Stomach (tissue), 9 donors: ENCODE measurements around the gene IFT27. TPM values are rescaled to one million over a fixed set of nuclear protein-coding genes. Genes with fewer than 3 reads are reported as not detected.

ENCODE experiments used
- DNase-seq, 2 donors: peaks; one replicate each; pipeline versions ENCODE4 v3.0.0 to v3.0.0-alpha.2; 2013 to 2019
- H3K27ac ChIP-seq, 5 donors: fragments of 200-600 bp in 4 of 5; sonication (generic) in 4 of 5; one replicate each; pipeline ENCODE4 v1.5.1; 2013 to 2019; ENCODE audit warnings: mild to moderate bottlenecking in 1 of 5, moderate library complexity in 1 of 5
- H3K27me3 ChIP-seq, 3 donors: fragments of 200-600 bp; sonication (generic); one replicate each; pipeline ENCODE4 v1.5.1; 2017 to 2019; ENCODE audit warnings: mixed run types in 1 of 3
- H3K36me3 ChIP-seq, 4 donors: fragments of 200-600 bp; sonication (generic); 1 replicate in 3 of 4; 2 replicates in 1 of 4; pipeline ENCODE4 v1.5.1; 2016 to 2019
- H3K4me1 ChIP-seq, 4 donors: fragments of 200-600 bp; sonication (generic); one replicate each; pipeline ENCODE4 v1.5.1; 2016 to 2019
- H3K4me3 ChIP-seq, 4 donors: fragments of 200-600 bp; sonication (generic) in 3 of 4; one replicate each; pipeline ENCODE4 v1.5.1; 2016 to 2019; ENCODE audit warnings: mild to moderate bottlenecking in 1 of 4
- H3K9me3 ChIP-seq, 4 donors: fragments of 200-600 bp; sonication (generic); one replicate each; pipeline ENCODE4 v1.5.1; 2016 to 2019
- CTCF ChIP-seq, 7 experiments: fragments of 450-650 bp in 4 of 7; fragments of 200-600 bp in 3 of 7; sonication (generic) in 3 of 7; IDR thresholded peaks; one replicate each; pipeline ENCODE4 v1.5.1; 2016 to 2019; ENCODE audit warnings: antibody characterized with exemption in 7 of 7, control low read depth in 2 of 7, mild to moderate bottlenecking in 1 of 7
- EP300 ChIP-seq: sonication (generic); formaldehyde crosslinking; IDR thresholded peaks from one replicate; pipeline ENCODE4 v1.6.1; 2017; ENCODE audit warnings: antibody characterized with exemption
- POLR2A ChIP-seq, 4 donors: fragments of 450-650 bp; IDR thresholded peaks; one replicate each; pipeline ENCODE4 v1.6.1; 2016; ENCODE audit warnings: antibody characterized with exemption in 4 of 4, control low read depth in 2 of 4, mild to moderate bottlenecking in 1 of 4, moderate library complexity in 1 of 4
- POLR2AphosphoS5 ChIP-seq, 3 donors: sonication (generic); formaldehyde crosslinking; IDR thresholded peaks; one replicate each; pipeline ENCODE4 v1.6.1; 2016; ENCODE audit warnings: antibody characterized with exemption in 3 of 3
- WGBS, 5 donors: extraction: QIAGEN DNeasy Blood & Tissue Kit in 3 of 5; methylation state at CpG; one replicate each; pipeline versions ENCODE4 v1.1.5 to v1.1.7; 2013 to 2018; 5-methylcytosine and 5-hydroxymethylcytosine counted together
- intact Hi-C: fragments of 100-400 bp; cut with DNase I; formaldehyde crosslinking; loops from one replicate; pipeline ENCODE4 v1.15.1; 2023; ENCODE audit warnings: low total_unique reads
- polyA plus RNA-seq, 3 donors: library from polyadenylated mRNA; stranded (reverse); fragments of 200-250 nt; gene quantifications; one replicate each; pipeline ENCODE4 v1.2.3, GENCODE V29; 2013
- total RNA-seq, 5 donors: library from RNA; depleted of rRNA; stranded (reverse); fragments of >200 nt; gene quantifications; one replicate each; pipeline versions ENCODE4 v1.1.0 to v1.2.3, GENCODE V29; 2014 to 2016
- donor health status: healthy with polysubstance abuse.
- donor health status: Bipolar disorder and iron deficiency.
- donor health status: healthy.

Gene IFT27
- total and polyA plus RNA-seq, 8 donors, result 8.2 to 36.1 (median 18.4) TPM

- Histone ChIP-seq H3K9me3 (no peaks in the 10 kb centered on the region), H3K36me3 (no peaks in the 10 kb centered on the region), H3K27ac (no peak overlapping the region), H3K27me3 (peaks cover 0 to 19% (median 0%) of the 10 kb centered on the region in 3 donors), H3K4me1 (peaks cover 5 to 19% (median 11%) of the 10 kb centered on the region in 4 donors), H3K4me3 (no peak overlapping the region)
- DNase-seq, result no peak
- TF ChIP-seq EP300, result no peak
- TF ChIP-seq POLR2AphosphoS5 (IDR thresholded peaks at IDR 0.05), result no peak
- TF ChIP-seq CTCF (IDR thresholded peaks at IDR 0.05), result no peak
- TF ChIP-seq POLR2A (IDR thresholded peaks at IDR 0.05), result no peak
- WGBS, 5 donors, result 83 to 88% (median 85%) methylated on average over 2 of the region's 2 CpGs
- intact Hi-C loops, result loop anchor here (5.0 kb wide), 1 partner anchor 74 kb away; no protein-coding TSS in a partner anchor
Measured at GRCh38 chr22:36783743-36784142, 7.8 kb upstream of the IFT27 start.

GRCh38 chr22:36781656-36782627, 6.0 kb upstream of the IFT27 start:
- Histone ChIP-seq H3K4me1 (peaks cover 5 to 12% (median 11%) of the 10 kb centered on the region in 4 donors), H3K9me3 (no peaks in the 10 kb centered on the region), H3K27me3 (peaks cover 0 to 8% (median 0%) of the 10 kb centered on the region in 3 donors), H3K36me3 (no peaks in the 10 kb centered on the region), H3K4me3 (no peak overlapping the region), H3K27ac (peak overlapping the region in 1 of 5 donors; percentile 62)
- peak; percentile 82 to 91 for DNase-seq
- 20 to 23% (median 21%) methylated on average over 32 to 33 of the region's 33 CpGs for WGBS, 5 donors
- TF ChIP-seq CTCF (IDR thresholded peaks at IDR 0.05) (peak in 5 of 7 experiments; percentile 70 to 91 (median 87)), EP300 (no peak), POLR2AphosphoS5 (IDR thresholded peaks at IDR 0.05) (peak in 1 of 3 donors; percentile 76), POLR2A (IDR thresholded peaks at IDR 0.05) (no peak)
- intact Hi-C loops, result loop anchor here (5.0 kb wide), 1 partner anchor 75 kb away; no protein-coding TSS in a partner anchor

DNA sequence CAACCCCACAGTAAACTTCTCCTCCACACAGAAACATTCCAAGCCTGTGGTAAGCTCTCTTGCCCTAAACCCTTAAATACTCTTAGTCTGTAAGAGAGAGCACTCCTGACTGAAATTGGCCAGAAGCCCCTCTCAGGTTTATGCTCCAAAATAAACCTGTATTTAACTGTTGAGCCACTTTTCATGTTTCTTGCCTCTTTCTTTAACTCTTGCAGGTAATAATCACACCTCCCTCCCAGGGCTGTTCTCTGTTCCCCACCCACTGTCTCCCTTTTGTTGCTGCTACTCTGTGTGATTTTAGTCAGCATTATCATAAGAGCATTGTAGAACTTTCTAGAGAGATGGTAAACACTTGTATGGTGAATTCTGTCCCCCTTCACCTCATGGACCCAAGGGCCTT, 2.1 kb upstream of the IFT27 start:
- H3K4me3 ChIP-seq, result no peak overlapping the region
- H3K27me3 ChIP-seq, result no peaks in the 10 kb centered on the region
- no peak overlapping the region for H3K27ac ChIP-seq
- DNase-seq, result no peak
- no peaks in the 10 kb centered on the region for H3K36me3 ChIP-seq
- TF ChIP-seq CTCF (IDR thresholded peaks at IDR 0.05) (no peak), EP300 (no peak), POLR2A (IDR thresholded peaks at IDR 0.05) (no peak), POLR2AphosphoS5 (IDR thresholded peaks at IDR 0.05) (no peak)
- intact Hi-C loops, result no loop called here
- H3K4me1 ChIP-seq, result peaks cover 9 to 29% (median 21%) of the 10 kb centered on the region in 4 donors
- H3K9me3 ChIP-seq, result no peaks in the 10 kb centered on the region

DNA sequence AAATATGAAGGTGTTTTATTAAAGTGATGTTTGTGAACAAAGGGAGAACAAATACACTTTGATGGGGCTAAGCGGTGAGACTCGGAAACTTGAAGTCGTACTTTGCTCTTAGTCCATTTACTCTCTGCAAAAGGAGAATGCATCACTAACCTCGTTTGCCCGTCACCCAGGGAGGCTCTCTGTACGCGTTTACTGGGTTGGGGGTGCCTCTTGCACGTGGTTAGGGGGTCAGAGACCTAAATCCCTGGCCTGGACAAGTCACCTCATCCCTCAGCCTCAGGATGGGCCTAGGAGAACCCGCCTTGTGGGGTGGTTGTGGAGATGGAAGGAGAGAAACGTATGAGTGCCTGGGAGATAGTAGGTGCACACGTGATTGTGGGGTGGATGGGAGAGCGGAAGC, 803 bp upstream of the IFT27 start:
- H3K9me3 ChIP-seq, result no peaks in the 10 kb centered on the region
- H3K27ac ChIP-seq, result peak overlapping the region in 4 of 5 donors; percentile 16 to 94 (median 48)
- peaks cover 2 to 21% (median 15%) of the 10 kb centered on the region in 4 donors for H3K4me1 ChIP-seq
- DNase-seq, result no peak
- peaks cover 0 to 9% (median 4%) of the 10 kb centered on the region in 4 donors for H3K36me3 ChIP-seq
- 44 to 56% (median 50%) methylated on average over 12 of the region's 12 CpGs for WGBS, 5 donors
- no peaks in the 10 kb centered on the region for H3K27me3 ChIP-seq
- intact Hi-C loops, result no loop called here
- peak overlapping the region; percentile 28 to 97 (median 57) for H3K4me3 ChIP-seq
- TF ChIP-seq CTCF (IDR thresholded peaks at IDR 0.05), result no peak
- TF ChIP-seq POLR2AphosphoS5 (IDR thresholded peaks at IDR 0.05), result no peak
- TF ChIP-seq POLR2A (IDR thresholded peaks at IDR 0.05), result no peak
- TF ChIP-seq EP300, result no peak
